ENCODE results near the gene B4GALT2. TPM values are rescaled to one million over a fixed set of nuclear protein-coding genes. Genes with fewer than 3 reads are reported as not detected.

B4GALT2 gene
- total RNA-seq, 1 experiment from 2014 or later = 31.5 TPM

- DNase-seq = no peak
- POLR2A ChIA-PET = no interaction called here
- H3K4me3 Mint-ChIP-seq (ENCODE audit: unreplicated experiment) = no peak overlapping the region
- Histone ChIP-seq H3K4me3 (ENCODE audit: low read depth, low read length) (no peak overlapping the region), H3K27me3 (replicated peaks; ENCODE audit: control insufficient read depth, insufficient read depth, low read length) (no peaks in the 10 kb centered on the region), H3K9me3 (no peaks in the 10 kb centered on the region), H3K4me1 (no peaks in the 10 kb centered on the region; the same call in 1 of the 2 replicates), H3K36me3 (ENCODE audit: control insufficient read depth, insufficient read depth, low read length) (no peaks in the 10 kb centered on the region)
- no peak overlapping the region for H3K27ac Mint-ChIP-seq (ENCODE audit: unreplicated experiment)
- TF ChIP-seq, protein P1, sequence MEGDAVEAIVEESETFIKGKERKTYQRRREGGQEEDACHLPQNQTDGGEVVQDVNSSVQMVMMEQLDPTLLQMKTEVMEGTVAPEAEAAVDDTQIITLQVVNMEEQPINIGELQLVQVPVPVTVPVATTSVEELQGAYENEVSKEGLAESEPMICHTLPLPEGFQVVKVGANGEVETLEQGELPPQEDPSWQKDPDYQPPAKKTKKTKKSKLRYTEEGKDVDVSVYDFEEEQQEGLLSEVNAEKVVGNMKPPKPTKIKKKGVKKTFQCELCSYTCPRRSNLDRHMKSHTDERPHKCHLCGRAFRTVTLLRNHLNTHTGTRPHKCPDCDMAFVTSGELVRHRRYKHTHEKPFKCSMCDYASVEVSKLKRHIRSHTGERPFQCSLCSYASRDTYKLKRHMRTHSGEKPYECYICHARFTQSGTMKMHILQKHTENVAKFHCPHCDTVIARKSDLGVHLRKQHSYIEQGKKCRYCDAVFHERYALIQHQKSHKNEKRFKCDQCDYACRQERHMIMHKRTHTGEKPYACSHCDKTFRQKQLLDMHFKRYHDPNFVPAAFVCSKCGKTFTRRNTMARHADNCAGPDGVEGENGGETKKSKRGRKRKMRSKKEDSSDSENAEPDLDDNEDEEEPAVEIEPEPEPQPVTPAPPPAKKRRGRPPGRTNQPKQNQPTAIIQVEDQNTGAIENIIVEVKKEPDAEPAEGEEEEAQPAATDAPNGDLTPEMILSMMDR (IDR thresholded peaks at IDR 0.05; ENCODE audit: insufficient read depth in 1 of 2, low read depth in 1 of 2, low read length in 1 of 2, severe bottlenecking in 1 of 2, unreplicated experiment in 1 of 2) = no peak
- intact Hi-C loops (cut with micrococcal nuclease; ENCODE audit: unreplicated experiment) = no loop called here
- no peaks in the 10 kb centered on the region for H3K9me3 Mint-ChIP-seq (ENCODE audit: unreplicated experiment)
- H3K36me3 Mint-ChIP-seq (ENCODE audit: insufficient read depth, unreplicated experiment) = no peaks in the 10 kb centered on the region
- no TSS peak for BruUV-seq (replicated peaks)
- no peaks in the 10 kb centered on the region for H3K27me3 Mint-ChIP-seq (ENCODE audit: insufficient read depth, unreplicated experiment)
- H3K4me1 Mint-ChIP-seq (ENCODE audit: low read depth, unreplicated experiment) = peaks cover 10% of the 10 kb centered on the region
- CTCF ChIA-PET = no interaction called here
Observed at GRCh38 chr1:44040418-44040817, 61.4 kb downstream of the B4GALT2 start.

Other genes starting within 250 kb of the B4GALT2 start
- 0.26 TPM in 1 of 2 replicates, not detected in the other for gene ARTN, start 45.4 kb upstream of the B4GALT2 start, total RNA-seq (2022)
- 14.1 and 15.9 TPM in 2 replicates for gene IPO13, start 32.3 kb upstream of the B4GALT2 start, total RNA-seq (2022)
- 29.0 and 29.5 TPM in 2 replicates for gene DPH2, start 9.2 kb upstream of the B4GALT2 start, total RNA-seq (2022)
- gene ATP6V0B, start 4.2 kb upstream of the B4GALT2 start, total RNA-seq (2022) = 89.9 and 91.2 TPM in 2 replicates
- gene CCDC24, start 12.4 kb downstream of the B4GALT2 start, total RNA-seq (2022) = 5.1 and 5.2 TPM in 2 replicates
- 35.9 and 45.0 TPM in 2 replicates for gene SLC6A9, start 52.3 kb downstream of the B4GALT2 start, total RNA-seq (2022)
- gene KLF17, start 139.6 kb downstream of the B4GALT2 start, total RNA-seq (2022) = not detected in 2 replicates
- gene KLF18, start 162.4 kb downstream of the B4GALT2 start, total RNA-seq (2022) = not detected in 2 replicates
- 40.4 and 41.1 TPM in 2 replicates for gene DMAP1, start 234.3 kb downstream of the B4GALT2 start, total RNA-seq (2022)

Measured in Caco-2 (cell line).